GM10248 (cell line): ENCODE results near the gene SOST.

Experiments
- CTCF ChIA-PET: fragments of 300-600 bp; sonication (Branson Sonifier 250); formaldehyde crosslinking; extraction: SDS; loops from one replicate; lab custom pipeline; 2021; ENCODE audit warnings: antibody characterized with exemption; lab: Yijun Ruan, JAX
- POLR2A ChIA-PET: fragments of 350-650 bp; sonication (Branson Sonifier 250); formaldehyde crosslinking; extraction: SDS; loops from one replicate; lab custom pipeline; 2020; ENCODE audit warnings: antibody characterized with exemption; lab: Yijun Ruan, JAX
- DNase-seq: peaks from one replicate; pipeline ENCODE4 v3.0.0; 2012; ENCODE audit errors: extremely low spot score
- TF ChIP-seq, protein P1 (sequence below): IDR thresholded peaks from 2 replicates; pipeline ENCODE4 v1.5.1; 2012; ENCODE audit warnings: mild to moderate bottlenecking, low read depth; ENCODE audit errors: extremely low read depth, missing control alignments, control extremely low read depth

SOST gene

DNA sequence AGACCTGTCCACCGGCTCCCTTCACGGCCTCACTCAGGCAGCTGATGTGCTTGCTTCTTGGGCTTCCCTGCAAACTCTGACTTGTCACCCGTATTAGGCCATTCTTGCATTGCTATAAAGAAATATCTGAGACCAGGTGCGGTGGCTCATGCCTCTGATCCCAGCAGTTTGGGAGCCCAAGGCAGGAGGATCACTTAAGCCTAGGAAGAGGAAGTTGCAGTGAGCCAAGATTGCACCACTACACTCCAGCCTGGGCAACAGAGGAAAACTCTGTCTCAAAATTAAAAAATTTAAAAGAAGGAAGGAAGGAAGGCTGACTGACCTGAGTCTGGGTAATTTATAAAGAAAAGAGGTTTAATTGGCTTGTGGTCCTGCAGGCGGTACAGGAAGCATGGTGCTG is 17.0 kb downstream of the SOST start:
- POLR2A ChIA-PET: interaction anchor here (0.6 kb wide), 1 partner anchor 66 kb away, joined by 3 read pairs; no protein-coding TSS in a partner anchor
- CTCF ChIA-PET: interaction anchor here (0.9 to 1.5 kb wide), 3 partner anchors 11 to 24 kb away, joined by 3 to 4 read pairs (median 4); no protein-coding TSS in a partner anchor
- TF ChIP-seq, protein P1, sequence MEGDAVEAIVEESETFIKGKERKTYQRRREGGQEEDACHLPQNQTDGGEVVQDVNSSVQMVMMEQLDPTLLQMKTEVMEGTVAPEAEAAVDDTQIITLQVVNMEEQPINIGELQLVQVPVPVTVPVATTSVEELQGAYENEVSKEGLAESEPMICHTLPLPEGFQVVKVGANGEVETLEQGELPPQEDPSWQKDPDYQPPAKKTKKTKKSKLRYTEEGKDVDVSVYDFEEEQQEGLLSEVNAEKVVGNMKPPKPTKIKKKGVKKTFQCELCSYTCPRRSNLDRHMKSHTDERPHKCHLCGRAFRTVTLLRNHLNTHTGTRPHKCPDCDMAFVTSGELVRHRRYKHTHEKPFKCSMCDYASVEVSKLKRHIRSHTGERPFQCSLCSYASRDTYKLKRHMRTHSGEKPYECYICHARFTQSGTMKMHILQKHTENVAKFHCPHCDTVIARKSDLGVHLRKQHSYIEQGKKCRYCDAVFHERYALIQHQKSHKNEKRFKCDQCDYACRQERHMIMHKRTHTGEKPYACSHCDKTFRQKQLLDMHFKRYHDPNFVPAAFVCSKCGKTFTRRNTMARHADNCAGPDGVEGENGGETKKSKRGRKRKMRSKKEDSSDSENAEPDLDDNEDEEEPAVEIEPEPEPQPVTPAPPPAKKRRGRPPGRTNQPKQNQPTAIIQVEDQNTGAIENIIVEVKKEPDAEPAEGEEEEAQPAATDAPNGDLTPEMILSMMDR: no peak
- DNase-seq: no peak

DNA sequence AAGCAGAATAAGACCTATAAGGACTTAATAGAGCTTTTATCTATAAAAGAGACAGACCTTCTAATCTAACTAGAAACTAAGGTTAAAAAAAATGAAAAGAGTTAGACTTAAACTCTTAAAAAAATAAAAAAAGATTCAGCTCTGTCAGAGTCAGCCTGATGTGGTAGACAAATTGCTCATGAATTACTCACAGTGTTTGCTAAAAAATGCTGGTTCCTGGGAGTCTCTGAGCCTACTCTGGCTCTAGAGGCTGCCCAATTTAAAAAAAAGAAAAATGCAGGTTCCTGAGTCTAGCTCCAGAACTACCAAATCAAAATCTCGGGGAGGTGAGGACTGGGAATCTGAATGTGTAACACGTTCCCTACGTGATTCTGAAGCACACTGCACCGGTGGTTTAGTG is 18.1 kb downstream of the SOST start:
- TF ChIP-seq, protein P1: no peak
- CTCF ChIA-PET: interaction anchor here (0.9 to 1.5 kb wide), 3 partner anchors 12 to 26 kb away, joined by 3 to 4 read pairs (median 4); no protein-coding TSS in a partner anchor
- POLR2A ChIA-PET: no interaction called here
- DNase-seq: no peak

DNA sequence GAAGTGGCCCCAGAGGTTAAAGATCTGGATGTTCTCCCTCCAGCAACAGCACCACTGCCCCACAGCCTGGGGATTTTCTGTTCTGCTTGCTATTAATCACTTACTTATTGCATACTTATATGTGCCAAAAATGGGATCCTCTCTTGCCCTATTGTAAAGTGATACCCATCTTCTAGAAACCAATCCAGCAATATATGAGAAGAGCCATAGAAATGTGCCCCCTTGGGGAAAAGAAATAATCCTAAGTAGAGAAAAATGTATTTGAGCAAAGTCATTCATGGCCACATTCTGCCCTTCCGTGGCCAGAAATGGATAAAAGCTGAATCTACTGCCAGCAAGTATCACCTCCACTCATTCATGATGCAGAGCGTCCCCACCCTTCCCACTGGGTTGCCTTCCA is 20.9 kb downstream of the SOST start:
- no peak for DNase-seq
- ChIA-PET POLR2A (no interaction called here), CTCF (interaction anchor here (0.9 to 1.8 kb wide), 3 partner anchors 23 to 44 kb away, joined by 3 to 5 read pairs (median 4); no protein-coding TSS in a partner anchor)
- TF ChIP-seq, protein P1: no peak

DNA sequence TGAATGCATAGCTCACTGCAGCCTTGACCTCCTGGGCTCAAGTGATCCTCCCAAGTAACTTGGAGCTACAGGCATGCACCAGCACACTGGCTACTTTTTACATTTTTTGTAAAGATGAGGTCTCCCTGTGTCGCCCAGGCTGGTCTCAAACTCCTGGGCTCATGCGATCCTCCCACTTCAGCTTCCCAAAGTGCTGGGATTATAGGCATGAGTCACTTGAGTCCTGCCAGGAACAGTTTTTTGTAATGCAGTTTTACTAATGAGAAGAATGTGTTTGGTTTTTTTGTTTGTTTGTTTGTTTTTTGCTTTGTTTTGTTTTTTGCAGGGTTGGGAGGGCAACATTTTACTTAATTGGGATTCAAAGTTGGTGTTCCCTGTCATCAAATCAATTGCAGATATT is 22.2 kb downstream of the SOST start:
- ChIA-PET CTCF (interaction anchor here (0.9 to 1.4 kb wide), 2 partner anchors 13 to 43 kb away, joined by 3 to 4 read pairs; no protein-coding TSS in a partner anchor), POLR2A (no interaction called here)
- TF ChIP-seq, protein P1: no peak
- no peak for DNase-seq

DNA sequence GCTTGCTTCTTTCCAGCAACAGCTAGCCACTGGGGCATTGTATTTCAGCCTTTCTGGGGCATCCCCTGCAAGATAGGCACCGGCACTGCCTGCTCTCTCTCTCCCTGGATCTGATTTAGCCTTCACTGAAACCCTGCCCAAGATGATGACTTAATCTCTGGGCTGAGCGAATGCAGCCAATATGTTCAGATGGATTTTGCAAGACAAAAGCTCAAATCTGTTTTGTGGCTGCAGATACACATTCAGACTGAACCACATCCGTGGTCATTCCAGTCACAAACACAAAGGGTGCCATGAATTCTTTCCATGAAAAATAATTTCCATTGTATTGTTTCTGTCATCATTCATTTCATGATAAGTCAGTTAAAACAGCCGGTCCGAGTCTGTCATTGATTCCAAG is 24.2 kb downstream of the SOST start:
- DNase-seq: no peak
- ChIA-PET POLR2A (no interaction called here), CTCF (interaction anchor here (1.4 to 1.5 kb wide), 2 partner anchors 26 to 40 kb away, joined by 4 to 8 read pairs; no protein-coding TSS in a partner anchor)
- TF ChIP-seq, protein P1: no peak

DNA sequence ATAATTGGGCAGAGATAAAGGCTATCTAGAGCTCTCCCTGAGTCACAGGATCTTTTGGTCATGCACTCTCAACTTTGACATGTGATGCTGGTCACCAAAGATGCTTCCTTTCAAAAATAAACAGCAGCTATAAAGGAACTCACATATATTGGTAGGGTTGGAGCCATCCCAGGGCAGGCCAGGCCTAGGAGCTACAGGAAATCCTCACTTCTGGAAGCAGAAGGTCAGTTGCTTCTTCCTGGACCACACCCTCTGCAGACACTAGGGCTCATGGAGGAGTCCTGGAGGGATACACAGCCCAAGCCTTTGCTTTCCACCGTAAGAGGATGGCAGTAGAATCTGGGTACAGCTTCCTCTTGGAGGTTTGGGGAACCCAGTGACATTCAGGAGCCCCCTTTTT is 24.6 kb downstream of the SOST start:
- ChIA-PET POLR2A (no interaction called here), CTCF (interaction anchor here (1.4 to 2.6 kb wide), 3 partner anchors 26 to 39 kb away, joined by 4 to 8 read pairs (median 7); no protein-coding TSS in a partner anchor)
- no peak for DNase-seq
- TF ChIP-seq, protein P1: no peak

DNA sequence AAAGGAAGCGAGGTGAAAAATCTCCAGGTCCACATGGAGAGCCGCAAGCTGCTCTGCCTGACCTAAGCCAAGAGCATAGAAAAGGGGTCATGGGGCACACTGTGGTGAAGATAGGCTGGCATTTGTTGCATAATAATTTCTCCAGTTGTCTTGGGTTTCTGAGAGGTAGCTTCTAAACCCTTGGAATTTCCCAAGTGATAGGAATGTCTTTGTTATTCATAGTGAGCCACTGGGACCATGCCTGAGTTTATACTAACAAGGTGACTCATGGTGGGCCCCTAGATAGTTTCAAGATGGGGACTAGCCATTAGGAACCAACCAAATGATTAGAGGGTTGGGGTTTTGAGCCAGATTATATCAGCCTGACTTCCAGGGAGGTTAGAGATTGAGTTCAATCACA is 25.6 kb downstream of the SOST start:
- no peak for DNase-seq
- POLR2A ChIA-PET: no interaction called here
- TF ChIP-seq, protein P1: no peak
- CTCF ChIA-PET: interaction anchor here (1.3 to 2.6 kb wide), 3 partner anchors 27 to 249 kb away, joined by 3 to 8 read pairs (median 7); partner anchors contain the start of gene DHX8
